Adrenal gland (tissue), 5 donors: ENCODE measurements around the gene KPNA5.

Source experiments
- CTCF ChIP-seq, 6 experiments: fragments of 450-650 bp in 4 of 6; fragments of 200-600 bp in 2 of 6; sonication (generic) in 1 of 6; IDR thresholded peaks; 1 replicate in 5 of 6; 2 replicates in 1 of 6; pipeline versions ENCODE4 v1.5.1 to v1.8.0; 2016 to 2021; ENCODE audit warnings: antibody characterized with exemption in 6 of 6, mild to moderate bottlenecking in 2 of 6, moderate library complexity in 1 of 6
- POLR2A ChIP-seq, 2 donors: fragments of 450-650 bp; IDR thresholded peaks; one replicate each; pipeline ENCODE4 v1.6.1; 2017; ENCODE audit warnings: antibody characterized with exemption in 2 of 2, mild to moderate bottlenecking in 2 of 2, moderate library complexity in 1 of 2
- donor health status: DM: no; HTN: no; CAD: no.

GRCh38 chr6:116691154-116691553, 10.1 kb downstream of the KPNA5 start:
- TF ChIP-seq CTCF (IDR thresholded peaks at IDR 0.05) (no peak), POLR2A (IDR thresholded peaks at IDR 0.05) (no peak)
